GM18873 (cell line): Measurements from ENCODE around the gene AGAP1.

Source experiments
- ATAC-seq: cut with Tn5 transposase; IDR thresholded peaks from one replicate; pipeline ENCODE4 v1.9.1; 2021; ENCODE audit warnings: mild to moderate bottlenecking, moderate library complexity, moderate number of reproducible peaks; ENCODE audit not compliant: unreplicated experiment, low FRiP score

AGAP1 gene

DNA sequence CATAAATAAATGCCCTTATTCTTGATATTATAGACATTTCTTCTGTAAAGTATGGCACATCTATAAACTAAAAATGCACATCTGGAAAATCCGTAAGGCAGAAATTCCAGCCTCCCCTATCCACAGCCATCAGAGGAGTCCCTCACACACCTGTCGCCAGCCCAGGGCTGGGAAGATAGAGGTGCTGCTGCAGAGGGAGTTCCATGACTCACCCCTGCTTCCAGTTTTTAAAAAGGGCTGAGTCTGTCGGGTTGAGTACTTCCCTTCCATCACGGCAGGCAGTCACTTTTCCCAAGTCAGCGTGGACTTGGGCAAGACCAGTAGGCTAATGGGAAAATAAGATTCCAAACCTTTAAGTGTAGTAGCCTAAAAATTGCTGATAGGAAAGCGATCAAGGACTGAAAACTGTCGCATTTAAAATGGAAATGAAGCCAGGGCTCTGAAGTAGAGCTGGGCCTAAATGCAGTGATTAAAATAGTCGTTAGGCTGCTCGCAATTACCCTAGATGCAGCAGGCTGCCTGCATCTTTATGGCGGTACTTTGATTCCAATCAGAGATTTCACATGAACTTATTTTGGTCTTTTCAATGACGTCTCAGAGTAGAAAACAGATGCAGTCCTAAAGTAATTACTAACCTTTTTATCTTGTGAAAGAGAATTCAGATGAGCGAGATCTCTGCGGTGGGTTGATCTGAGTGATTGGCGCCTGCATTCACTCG is 280.5 kb downstream of the AGAP1 start:
- ATAC-seq: no peak

GRCh38 chr2:235776531-235776930 is 282.7 kb downstream of the AGAP1 start:
- ATAC-seq: no peak

DNA sequence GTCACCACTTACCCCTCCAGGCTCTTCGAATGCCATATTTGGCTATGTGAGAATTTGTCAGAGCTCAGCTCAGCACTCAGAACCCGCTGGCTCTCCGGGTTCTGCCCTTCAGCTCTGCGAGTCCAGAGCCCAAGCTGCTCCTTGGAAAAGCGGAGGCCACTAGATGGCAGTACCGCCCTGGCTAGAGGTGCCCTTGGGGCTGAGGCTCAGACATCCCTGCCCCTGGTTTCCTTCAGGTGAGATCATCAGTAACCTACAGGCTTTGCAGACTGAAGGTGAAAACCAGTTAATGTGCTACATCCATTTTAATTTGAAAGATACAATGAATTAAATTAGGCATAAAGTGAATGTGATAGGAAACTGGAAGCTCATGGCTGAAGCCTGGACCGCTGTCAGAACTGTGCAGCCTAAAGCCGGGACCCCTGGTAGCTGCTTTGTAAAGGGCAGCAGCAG is 285.6 kb downstream of the AGAP1 start:
- no peak for ATAC-seq

- ATAC-seq: no peak
Observed at GRCh38 chr2:235780401-235780800, 286.6 kb downstream of the AGAP1 start.

- no peak for ATAC-seq
Observed at GRCh38 chr2:235781775-235782174, 287.9 kb downstream of the AGAP1 start.

DNA sequence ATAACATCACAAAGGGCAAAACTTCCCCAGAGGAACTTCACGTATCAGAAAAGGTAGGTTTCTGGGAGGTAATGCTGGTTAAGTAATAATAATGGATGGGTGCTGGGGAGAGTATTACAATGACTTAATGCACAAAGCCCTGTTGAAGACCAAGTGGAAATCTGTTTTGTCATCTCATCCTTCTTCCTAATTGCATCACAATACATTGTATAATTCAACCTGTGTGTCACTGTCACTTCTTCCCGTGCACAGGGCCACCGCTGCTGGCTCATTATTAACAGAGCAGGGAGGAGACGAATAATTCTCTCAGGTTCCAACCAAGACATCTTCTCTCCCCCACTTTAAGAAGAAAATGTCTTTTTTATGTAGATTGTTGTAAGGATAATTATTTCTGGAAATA is 290.9 kb downstream of the AGAP1 start:
- no peak for ATAC-seq

DNA sequence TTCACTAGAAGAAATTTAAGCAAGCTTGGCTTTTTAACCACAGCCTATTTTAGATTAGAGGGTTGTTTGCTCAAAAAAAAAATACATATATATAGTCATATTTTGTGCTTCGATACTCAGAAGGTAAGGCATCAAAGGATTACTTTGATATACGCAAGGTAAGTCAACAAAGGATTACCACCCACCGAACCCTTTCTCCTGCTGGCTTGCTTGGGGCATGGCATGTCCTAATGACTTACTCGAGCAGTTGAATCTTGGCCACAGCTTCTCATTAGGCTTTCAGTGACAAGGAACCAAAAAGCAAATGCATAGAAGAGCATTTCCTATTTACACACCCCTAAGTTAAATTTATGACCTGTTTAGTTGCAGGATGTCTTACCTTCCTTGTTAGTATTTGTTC is 295.7 kb downstream of the AGAP1 start:
- no peak for ATAC-seq

DNA sequence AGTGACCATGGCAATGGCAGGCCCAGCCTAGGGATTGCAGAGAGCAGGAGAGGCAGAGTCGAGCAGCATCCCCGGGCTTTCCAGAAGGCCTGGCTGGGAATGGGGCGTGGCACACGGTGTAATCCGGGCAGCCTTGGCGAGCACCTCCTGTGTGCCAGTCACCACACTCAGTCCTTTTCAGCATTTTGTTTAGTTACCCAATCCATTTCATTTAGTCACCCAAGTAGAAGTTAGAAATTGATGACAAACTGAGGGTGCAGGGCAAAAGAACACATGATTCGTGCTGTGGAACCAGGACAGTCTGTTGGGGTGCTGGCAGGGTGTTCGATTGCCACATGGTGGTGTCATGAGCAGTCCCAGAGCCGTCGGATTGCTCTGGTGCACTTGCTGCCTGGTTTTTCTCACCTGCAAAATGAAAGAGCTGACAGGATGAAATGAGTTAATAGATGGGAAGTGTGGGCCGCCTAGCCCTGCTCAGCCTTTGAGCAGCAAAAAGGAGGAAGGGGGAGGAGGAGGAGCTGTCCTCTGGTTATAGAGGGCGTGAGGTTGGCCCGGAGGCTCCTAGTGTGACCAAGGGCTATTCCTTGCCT is 299.4 kb downstream of the AGAP1 start:
- no peak for ATAC-seq

- ATAC-seq: no peak
Observed at GRCh38 chr2:235799281-235799680, 305.4 kb downstream of the AGAP1 start.

DNA sequence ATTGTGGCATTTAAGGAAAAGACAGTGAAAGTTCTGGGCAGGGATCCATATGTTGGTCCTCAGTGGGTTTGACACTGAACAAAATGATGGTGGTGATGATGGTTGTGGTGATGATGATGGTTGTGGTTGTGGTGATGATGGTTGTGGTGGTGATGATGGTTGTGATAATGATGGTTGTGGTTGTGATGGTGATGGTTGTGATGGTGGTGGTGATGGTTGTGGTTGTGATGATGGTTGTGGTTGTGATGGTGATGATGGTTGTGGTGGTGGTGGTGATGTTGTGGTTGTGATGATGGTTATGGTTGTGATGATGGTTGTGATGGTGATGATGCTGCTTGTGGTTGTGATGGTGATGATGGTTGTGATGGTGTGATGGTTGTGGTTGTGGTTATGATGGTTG is 308.7 kb downstream of the AGAP1 start:
- ATAC-seq: no peak

GRCh38 chr2:235803028-235803427 is 309.2 kb downstream of the AGAP1 start:
- no peak for ATAC-seq

DNA sequence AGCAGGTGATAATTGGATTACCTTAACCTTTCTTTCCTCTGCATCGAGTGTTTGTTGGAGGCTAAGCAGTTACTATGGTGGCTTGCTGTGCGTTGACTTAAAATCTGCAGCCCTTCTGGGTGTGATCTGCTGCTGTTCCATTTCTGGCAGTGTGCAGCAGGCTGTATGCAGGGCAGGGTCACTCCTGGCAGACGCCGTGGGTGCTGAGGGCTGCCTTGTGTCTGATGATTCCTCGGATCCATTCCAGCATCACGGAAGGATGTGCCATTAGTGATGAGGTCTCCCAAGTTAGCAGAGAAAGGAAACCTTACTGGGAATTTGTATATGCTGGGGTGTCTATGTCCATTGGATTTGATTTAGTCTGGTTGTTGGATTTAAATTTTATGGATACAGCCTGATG is 310.8 kb downstream of the AGAP1 start:
- ATAC-seq: no peak

DNA sequence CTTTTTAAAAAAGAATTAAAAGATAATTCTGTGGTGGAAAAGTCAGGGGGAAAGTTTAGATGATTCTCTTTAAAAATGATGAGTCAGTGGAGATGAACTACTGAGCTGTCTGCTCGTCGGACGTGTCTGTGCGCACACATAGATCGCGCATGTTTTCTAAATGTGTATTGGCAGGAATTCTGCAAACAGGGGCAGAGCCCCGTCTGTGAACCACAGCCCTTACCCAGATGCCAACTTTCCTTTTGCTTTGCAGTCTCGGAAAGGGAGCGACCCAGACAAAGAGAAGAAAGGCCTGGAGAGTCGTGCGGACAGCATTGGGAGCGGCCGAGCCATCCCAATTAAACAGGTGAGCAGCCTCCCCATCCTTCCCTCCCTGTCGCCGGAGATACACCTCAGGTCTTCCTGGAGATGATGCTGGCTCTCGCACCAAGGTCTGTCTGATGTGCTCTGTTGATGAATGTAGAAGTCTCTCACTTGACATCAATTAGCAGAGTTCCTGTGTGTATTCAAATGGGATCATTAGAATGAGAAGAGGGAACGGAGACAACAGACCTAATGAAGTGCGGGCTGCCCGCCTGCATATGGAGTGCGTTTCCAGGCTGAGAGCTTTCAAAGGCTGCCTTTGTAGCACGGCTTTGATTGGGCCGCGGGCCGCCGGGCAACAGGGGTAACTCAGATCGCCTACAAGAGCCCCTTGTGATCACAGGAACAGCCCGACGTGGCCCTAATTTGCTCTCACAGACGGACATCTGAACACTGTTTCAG is 313.3 kb downstream of the AGAP1 start:
- no peak for ATAC-seq

DNA sequence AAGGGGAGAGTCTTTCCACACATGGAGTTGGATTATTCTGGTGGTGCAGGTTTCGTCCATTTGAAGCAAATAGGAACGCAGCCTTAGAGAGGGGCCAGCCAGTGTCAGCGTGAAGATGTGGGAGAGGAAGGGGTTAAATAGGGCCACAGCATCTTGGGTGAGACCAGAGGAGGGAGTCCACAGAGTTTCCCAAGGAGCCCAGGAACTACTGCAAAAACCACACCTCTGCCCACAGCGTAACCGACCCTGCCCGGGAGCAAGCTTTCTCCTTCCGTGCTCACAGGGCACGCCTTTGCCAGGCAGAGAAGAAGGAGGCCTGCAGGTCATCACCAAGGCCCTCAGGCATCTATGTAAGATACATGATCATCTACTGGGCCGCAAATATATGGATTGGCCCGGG is 314.5 kb downstream of the AGAP1 start:
- no peak for ATAC-seq

DNA sequence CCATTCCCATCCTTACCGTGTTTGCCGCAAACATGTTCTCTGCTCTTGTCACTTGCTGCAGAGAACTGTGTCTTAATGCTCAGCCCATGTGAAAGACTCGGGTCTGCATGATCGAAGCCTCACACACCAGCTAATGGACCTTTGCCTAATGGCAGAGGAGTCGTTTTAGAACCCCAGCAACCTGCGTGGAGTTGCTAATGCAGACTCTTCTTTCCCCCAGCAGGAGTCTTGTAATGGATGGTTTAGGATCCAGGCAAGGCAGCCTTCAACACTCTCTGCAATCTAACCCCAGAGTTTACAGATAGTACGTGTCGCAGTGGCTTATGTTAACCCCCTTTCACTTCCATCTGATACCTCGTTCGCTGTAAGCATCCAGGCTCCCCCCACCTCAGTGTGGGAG is 316.4 kb downstream of the AGAP1 start:
- no peak for ATAC-seq

DNA sequence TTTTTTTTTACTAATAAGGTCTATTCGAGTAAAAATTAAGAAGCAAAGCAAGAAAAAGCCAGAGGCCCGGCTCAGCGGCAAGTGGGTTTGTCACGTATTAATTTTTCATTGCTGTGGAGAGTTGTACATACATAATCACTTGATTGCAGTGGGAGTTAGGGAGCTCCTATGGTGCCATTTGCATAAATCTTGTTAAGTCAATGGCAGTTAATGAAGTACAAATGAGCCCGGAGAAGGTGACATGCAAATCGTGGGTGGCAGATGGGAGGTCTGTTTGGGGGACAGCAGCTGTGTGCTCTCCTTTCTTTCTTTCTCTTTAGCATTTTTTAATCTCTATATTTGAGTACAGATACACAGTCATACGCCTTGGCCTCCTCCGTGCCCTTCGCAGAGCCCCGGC is 317.0 kb downstream of the AGAP1 start:
- no peak for ATAC-seq

- no peak for ATAC-seq
Observed at GRCh38 chr2:235811446-235812184, 317.8 kb downstream of the AGAP1 start.

DNA sequence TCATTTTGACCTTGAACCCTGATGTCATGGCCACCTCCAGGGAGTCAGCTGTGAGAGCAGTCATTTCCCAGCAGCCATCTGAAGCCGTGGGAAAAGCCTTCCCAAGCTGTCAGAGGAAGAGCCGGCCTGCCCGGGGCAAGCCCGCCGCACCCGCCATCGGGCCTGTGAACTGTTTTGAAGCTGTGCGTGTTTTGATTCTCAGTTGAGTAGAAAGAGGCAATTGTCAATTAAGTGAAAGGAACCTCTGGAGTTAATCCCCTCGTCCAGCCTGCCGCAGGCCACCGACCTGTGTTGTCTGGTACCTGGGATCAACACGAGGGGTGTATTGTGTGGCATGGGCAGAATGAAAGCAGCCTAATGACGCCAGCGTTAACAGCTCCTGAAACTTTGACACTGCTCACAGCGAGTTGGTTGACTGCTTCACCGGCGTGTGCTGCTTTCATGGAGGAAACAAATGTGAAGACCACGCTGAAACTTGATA is 318.4 kb downstream of the AGAP1 start:
- ATAC-seq: no peak

GRCh38 chr2:235813398-235813797 is 319.6 kb downstream of the AGAP1 start:
- ATAC-seq: no peak

DNA sequence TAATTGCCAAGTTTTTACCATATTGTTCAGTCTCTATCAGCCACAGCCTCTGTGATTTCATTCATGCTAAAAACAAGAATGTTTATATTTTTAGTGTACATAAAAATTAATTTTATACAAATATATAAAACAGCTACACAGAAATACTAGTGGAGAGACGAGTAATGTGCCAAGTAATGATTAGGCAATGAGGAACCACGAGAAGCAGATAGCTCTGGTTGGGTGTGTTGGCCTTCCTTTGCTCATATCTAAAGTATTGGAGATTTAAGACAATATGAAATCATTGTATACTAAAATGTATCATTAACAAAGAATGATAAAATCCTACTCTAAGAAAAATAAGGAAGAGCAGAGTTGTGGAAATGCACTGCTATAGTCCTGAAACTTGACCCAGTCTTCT is 326.7 kb downstream of the AGAP1 start:
- no peak for ATAC-seq

GRCh38 chr2:235824331-235824730 is 330.5 kb downstream of the AGAP1 start:
- no peak for ATAC-seq
